ENCODE measurements around the gene ITSN2.
"Not testable (repeated sequence)": the region's sequence is repeated elsewhere in the genome, so short reads cannot be mapped to it uniquely, and the experiment has no call there.

The ITSN2 gene

GRCh38 chr2:24199968-24200590, 160.3 kb downstream of the ITSN2 start:
- Histone ChIP-seq H3K9ac (ENCODE audit: low read depth, low read length) (no peak overlapping the region), H3K9me3 (ENCODE audit: control insufficient read depth, insufficient read depth, low read length) (no peaks in the 10 kb centered on the region), H3K4me1 (ENCODE audit: insufficient read depth, low read length) (no peaks in the 10 kb centered on the region), H3K36me3 (ENCODE audit: insufficient read depth, low read length) (no peaks in the 10 kb centered on the region)

GRCh38 chr2:24197213-24197612, 163.1 kb downstream of the ITSN2 start:
- not testable (repeated sequence) for H3K9ac ChIP-seq (ENCODE audit: low read depth, low read length); H3K4me1 ChIP-seq (ENCODE audit: insufficient read depth, low read length); H3K36me3 ChIP-seq (ENCODE audit: insufficient read depth, low read length); H3K9me3 ChIP-seq (ENCODE audit: control insufficient read depth, insufficient read depth, low read length)

GRCh38 chr2:24191848-24192247, 168.5 kb downstream of the ITSN2 start:
- H3K9ac ChIP-seq (ENCODE audit: low read depth, low read length): no peak overlapping the region
- H3K36me3 ChIP-seq (ENCODE audit: insufficient read depth, low read length): no peaks in the 10 kb centered on the region
- no peaks in the 10 kb centered on the region for H3K9me3 ChIP-seq (ENCODE audit: control insufficient read depth, insufficient read depth, low read length)
- H3K4me1 ChIP-seq (ENCODE audit: insufficient read depth, low read length): no peaks in the 10 kb centered on the region

GRCh38 chr2:24191156-24191555, 169.2 kb downstream of the ITSN2 start:
- Histone ChIP-seq H3K9me3 (ENCODE audit: control insufficient read depth, insufficient read depth, low read length) (no peaks in the 10 kb centered on the region), H3K36me3 (ENCODE audit: insufficient read depth, low read length) (no peaks in the 10 kb centered on the region), H3K9ac (ENCODE audit: low read depth, low read length) (no peak overlapping the region), H3K4me1 (ENCODE audit: insufficient read depth, low read length) (no peaks in the 10 kb centered on the region)

GRCh38 chr2:24190503-24190902, 169.8 kb downstream of the ITSN2 start:
- no peaks in the 10 kb centered on the region for H3K9me3 ChIP-seq (ENCODE audit: control insufficient read depth, insufficient read depth, low read length)
- no peaks in the 10 kb centered on the region for H3K36me3 ChIP-seq (ENCODE audit: insufficient read depth, low read length)
- no peaks in the 10 kb centered on the region for H3K4me1 ChIP-seq (ENCODE audit: insufficient read depth, low read length)
- H3K9ac ChIP-seq (ENCODE audit: low read depth, low read length): no peak overlapping the region

DNA sequence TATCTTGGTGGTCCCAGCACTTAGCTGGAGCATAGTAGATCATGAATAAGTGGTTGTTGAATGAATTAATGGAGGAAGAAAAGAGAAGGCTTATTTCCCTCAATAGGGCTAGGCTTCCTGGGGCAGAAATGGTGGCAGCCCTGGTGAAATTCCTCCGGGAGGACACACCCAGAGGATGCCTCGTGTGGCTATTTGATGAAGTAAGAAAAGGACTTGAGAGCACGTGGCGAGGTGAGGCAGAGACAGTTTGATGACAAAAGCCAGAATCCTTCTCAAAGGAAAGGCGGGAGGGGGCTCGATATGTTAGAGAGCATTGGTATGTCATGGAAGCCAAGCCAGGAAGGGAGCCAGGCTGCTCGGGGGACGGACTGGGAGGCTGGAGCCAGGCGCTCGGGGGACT, 170.8 kb downstream of the ITSN2 start:
- Histone ChIP-seq H3K9ac (ENCODE audit: low read depth, low read length) (no peak overlapping the region), H3K9me3 (ENCODE audit: control insufficient read depth, insufficient read depth, low read length) (no peaks in the 10 kb centered on the region), H3K4me1 (ENCODE audit: insufficient read depth, low read length) (no peaks in the 10 kb centered on the region), H3K36me3 (ENCODE audit: insufficient read depth, low read length) (no peaks in the 10 kb centered on the region)

DNA sequence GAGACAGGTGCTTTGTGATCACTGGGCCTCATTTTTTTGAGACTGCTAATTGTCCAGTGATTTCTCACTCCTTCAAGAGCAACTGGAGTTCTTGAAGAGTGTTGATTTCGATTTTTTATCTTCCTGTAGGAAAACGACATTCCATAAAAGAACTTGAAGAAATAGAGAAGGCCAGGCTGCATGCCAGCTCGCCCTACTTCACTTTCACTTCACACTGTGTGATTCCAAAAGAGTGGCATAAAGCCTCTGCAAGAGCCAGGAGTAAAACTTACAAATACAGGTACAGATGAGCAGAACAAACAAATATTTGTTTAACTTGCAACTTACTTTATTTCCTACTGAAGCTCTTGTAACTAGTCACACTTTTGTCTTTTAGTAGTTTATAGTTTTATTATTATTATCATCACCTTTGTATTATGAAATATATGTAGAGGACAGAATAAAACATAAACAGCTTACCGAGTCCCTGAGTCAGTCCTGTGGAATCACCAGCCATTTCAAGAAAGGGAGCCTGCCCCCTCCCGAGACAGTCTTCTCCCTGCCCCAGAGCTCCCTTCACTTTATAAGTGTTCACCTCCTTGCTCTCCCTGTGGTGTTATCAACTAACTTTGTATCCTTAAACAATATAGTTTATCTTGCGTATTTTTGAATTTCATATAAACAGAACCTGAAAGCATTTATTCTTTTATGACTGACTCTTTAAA, 176.8 kb downstream of the ITSN2 start:
- Histone ChIP-seq H3K9me3 (ENCODE audit: control insufficient read depth, insufficient read depth, low read length) (no peaks in the 10 kb centered on the region), H3K4me1 (ENCODE audit: insufficient read depth, low read length) (no peaks in the 10 kb centered on the region), H3K9ac (ENCODE audit: low read depth, low read length) (no peak overlapping the region)

GRCh38 chr2:24182507-24182906, 177.8 kb downstream of the ITSN2 start:
- Histone ChIP-seq H3K36me3 (ENCODE audit: insufficient read depth, low read length) (no peaks in the 10 kb centered on the region), H3K9me3 (ENCODE audit: control insufficient read depth, insufficient read depth, low read length) (no peaks in the 10 kb centered on the region), H3K4me1 (ENCODE audit: insufficient read depth, low read length) (no peaks in the 10 kb centered on the region), H3K9ac (ENCODE audit: low read depth, low read length) (no peak overlapping the region)

More for the DNA sequence above, 176.8 kb downstream of the ITSN2 start:
- H3K36me3 ChIP-seq (ENCODE audit: insufficient read depth, low read length): no peaks in the 10 kb centered on the region

DNA sequence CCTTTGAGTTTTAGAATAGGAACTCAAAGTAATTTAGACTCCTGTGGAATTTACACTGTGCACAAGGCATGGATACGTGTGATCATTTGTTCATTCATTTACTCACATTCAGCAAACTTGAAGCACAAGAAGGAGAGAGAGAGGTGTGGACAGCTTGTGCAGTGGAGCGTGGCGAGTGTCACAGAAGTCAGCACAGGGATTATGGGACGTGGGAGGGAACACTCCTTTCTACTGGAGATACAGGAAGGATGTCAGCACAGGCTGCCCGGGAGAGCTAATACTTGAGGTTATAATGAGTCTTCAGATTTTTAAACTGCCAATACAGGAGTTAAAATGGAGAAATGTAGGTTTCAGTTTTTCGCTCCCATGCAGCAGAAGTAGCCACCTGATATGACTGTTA, 178.5 kb downstream of the ITSN2 start:
- no peak overlapping the region for H3K9ac ChIP-seq (ENCODE audit: low read depth, low read length)
- no peaks in the 10 kb centered on the region for H3K4me1 ChIP-seq (ENCODE audit: insufficient read depth, low read length)
- H3K9me3 ChIP-seq (ENCODE audit: control insufficient read depth, insufficient read depth, low read length): no peaks in the 10 kb centered on the region
- H3K36me3 ChIP-seq (ENCODE audit: insufficient read depth, low read length): no peaks in the 10 kb centered on the region

DNA sequence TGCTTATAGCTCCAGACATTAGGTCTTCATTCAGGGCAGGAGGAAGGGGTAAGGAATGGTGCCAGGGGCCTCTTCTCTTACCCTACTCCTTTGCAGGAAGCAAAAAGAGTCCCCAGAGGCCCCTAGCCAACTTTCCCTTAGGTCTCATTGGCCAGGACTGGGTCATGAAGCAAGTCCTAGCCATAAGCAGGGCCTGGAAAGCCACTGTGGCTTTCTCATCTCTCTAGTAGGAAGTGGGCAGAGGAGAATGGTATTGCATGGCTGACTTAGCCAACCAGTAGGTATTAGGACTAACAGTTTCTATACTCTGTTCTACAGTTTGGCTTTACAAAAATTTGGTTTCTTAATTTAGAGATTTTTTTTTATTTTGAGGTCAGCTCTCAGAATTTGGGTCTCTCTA, 180.7 kb downstream of the ITSN2 start:
- Histone ChIP-seq H3K36me3 (ENCODE audit: insufficient read depth, low read length) (no peaks in the 10 kb centered on the region), H3K9ac (ENCODE audit: low read depth, low read length) (no peak overlapping the region), H3K9me3 (ENCODE audit: control insufficient read depth, insufficient read depth, low read length) (no peaks in the 10 kb centered on the region), H3K4me1 (ENCODE audit: insufficient read depth, low read length) (no peaks in the 10 kb centered on the region)

GRCh38 chr2:24176326-24176725, 184.0 kb downstream of the ITSN2 start:
- H3K9ac ChIP-seq (ENCODE audit: low read depth, low read length): no peak overlapping the region
- no peaks in the 10 kb centered on the region for H3K36me3 ChIP-seq (ENCODE audit: insufficient read depth, low read length)
- H3K9me3 ChIP-seq (ENCODE audit: control insufficient read depth, insufficient read depth, low read length): no peaks in the 10 kb centered on the region
- no peaks in the 10 kb centered on the region for H3K4me1 ChIP-seq (ENCODE audit: insufficient read depth, low read length)

DNA sequence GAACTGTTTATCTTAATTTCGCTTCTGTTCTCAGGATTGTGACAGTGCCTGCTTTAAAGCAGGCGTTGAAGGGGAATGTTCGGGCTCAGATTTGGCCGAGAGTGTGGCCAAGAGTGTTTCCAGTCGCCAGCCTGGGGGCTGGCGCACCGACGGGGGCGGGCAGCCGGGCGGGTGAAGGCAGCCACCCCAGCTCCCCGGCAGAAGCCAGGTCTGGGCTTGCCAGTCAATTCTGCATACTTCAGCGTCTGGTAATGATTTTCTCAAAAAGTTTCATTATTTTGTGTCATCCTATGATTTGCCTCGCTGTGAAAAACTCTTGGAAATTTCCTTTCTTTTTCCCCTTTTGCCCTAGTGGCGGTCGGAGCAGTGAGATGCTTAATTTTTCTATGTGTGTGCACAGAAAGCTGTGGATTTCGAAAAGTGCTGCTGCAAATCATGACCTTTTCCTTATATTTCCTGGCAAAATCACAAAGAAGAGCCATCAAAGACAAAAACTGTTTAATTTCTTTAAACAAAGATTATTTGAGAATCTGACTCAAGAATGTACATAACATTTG, 184.6 kb downstream of the ITSN2 start:
- H3K9ac ChIP-seq (ENCODE audit: low read depth, low read length): no peak overlapping the region
- H3K9me3 ChIP-seq (ENCODE audit: control insufficient read depth, insufficient read depth, low read length): no peaks in the 10 kb centered on the region
- H3K4me1 ChIP-seq (ENCODE audit: insufficient read depth, low read length): no peaks in the 10 kb centered on the region
- no peaks in the 10 kb centered on the region for H3K36me3 ChIP-seq (ENCODE audit: insufficient read depth, low read length)

DNA sequence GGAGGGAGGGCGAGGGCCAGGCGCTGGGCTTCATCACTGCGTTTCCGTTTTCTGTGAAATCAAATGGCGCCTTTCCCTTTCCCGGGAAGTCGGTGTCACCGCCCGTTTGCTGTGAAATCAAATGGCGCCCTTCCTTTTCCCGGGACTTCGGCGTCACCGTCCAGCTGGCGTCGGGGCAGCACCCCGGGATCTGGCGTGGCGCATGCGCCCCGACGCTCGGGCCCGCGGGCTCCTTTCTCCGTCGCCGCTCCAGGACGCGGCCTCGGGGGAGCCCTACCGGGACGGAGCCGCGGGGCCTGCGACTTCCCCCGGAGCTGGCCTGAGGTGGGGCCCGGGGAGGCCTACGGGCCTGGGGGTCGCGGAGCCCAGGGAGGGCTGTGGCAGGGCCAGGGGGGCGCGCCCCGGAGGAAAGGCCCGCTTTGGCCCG, 185.5 kb downstream of the ITSN2 start, which contains the start of gene FAM228A:
TSS of gene FAM228A (plus strand) at position 203 of the 427 bp plus-strand sequence. CDS start 428 bp downstream, outside the sequence.
- Histone ChIP-seq H3K36me3 (ENCODE audit: insufficient read depth, low read length) (no peaks in the 10 kb centered on the region), H3K4me1 (ENCODE audit: insufficient read depth, low read length) (no peaks in the 10 kb centered on the region), H3K9me3 (ENCODE audit: control insufficient read depth, insufficient read depth, low read length) (no peaks in the 10 kb centered on the region), H3K9ac (ENCODE audit: low read depth, low read length) (no peak within 1 kb of the TSS)

GRCh38 chr2:24169023-24169422, 191.3 kb downstream of the ITSN2 start:
- 0 out of 2 replicates have a peak, but pooled peaks cover 3% of the 10 kb centered on the region for H3K4me1 ChIP-seq (ENCODE audit: insufficient read depth, low read length)
- no peaks in the 10 kb centered on the region for H3K36me3 ChIP-seq (ENCODE audit: insufficient read depth, low read length)
- no peaks in the 10 kb centered on the region for H3K9me3 ChIP-seq (ENCODE audit: control insufficient read depth, insufficient read depth, low read length)
- no peak overlapping the region for H3K9ac ChIP-seq (ENCODE audit: low read depth, low read length)

DNA sequence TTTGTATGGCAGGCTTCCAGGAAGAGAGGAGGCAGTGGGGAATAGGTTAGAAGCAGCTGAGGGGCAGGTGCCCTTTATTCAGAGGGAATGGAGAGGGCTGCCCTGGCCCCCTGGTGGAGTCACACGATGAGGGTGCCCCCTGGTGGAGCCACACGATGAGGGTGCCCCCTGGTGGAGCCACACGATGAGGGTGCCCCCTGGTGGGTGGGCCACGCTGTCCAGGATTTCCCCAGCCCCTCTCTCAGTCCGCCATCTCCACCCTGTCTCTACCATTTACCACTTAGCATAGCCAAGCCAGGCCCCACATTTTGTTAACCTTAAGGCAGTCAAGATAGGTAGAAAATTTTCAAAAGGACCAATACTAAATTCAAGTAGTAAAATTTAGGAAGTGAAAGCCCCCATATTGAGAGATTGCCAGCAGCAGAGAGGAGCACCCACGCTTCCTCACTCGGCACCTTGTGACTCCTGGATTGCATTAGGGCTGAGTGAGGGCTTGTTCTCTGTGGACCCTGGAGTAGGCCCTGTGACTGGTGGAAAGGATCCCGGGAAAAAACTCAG, 195.8 kb downstream of the ITSN2 start:
- Histone ChIP-seq H3K36me3 (ENCODE audit: insufficient read depth, low read length) (no peaks in the 10 kb centered on the region), H3K9me3 (ENCODE audit: control insufficient read depth, insufficient read depth, low read length) (no peaks in the 10 kb centered on the region), H3K9ac (ENCODE audit: low read depth, low read length) (no peak overlapping the region), H3K4me1 (ENCODE audit: insufficient read depth, low read length) (0 out of 2 replicates have a peak, but pooled peaks cover 3% of the 10 kb centered on the region)
